ENCODE data around the gene PARD3. TPM values are rescaled to one million over a fixed set of nuclear protein-coding genes. Genes with fewer than 3 reads are reported as not detected.
"Not testable (repeated sequence)": the region's sequence is repeated elsewhere in the genome, so short reads cannot be mapped to it uniquely, and the experiment has no call there.

Gene PARD3
- total RNA-seq, 1 donor from 2014 or later, result 97.8 TPM

- no peak overlapping the region for H3K4me3 ChIP-seq (ENCODE audit: low read depth, low read length)
- DNase-seq (ENCODE audit: low read depth), result no peak
Measured at GRCh38 chr10:34801097-34801733, 13.9 kb downstream of the PARD3 start.

GRCh38 chr10:34800624-34801023, 14.5 kb downstream of the PARD3 start:
- no peak for DNase-seq (ENCODE audit: low read depth)
- TF ChIP-seq CTCF (conservative IDR thresholded peaks at IDR 0.05; ENCODE audit: low read depth, low read length), result no peak
- H3K4me3 ChIP-seq (ENCODE audit: low read depth, low read length), result no peak overlapping the region

More at GRCh38 chr10:34801097-34801733, 13.9 kb downstream of the PARD3 start:
- TF ChIP-seq CTCF (conservative IDR thresholded peaks at IDR 0.05; ENCODE audit: low read depth, low read length), result no peak

GRCh38 chr10:34798654-34799053, 16.4 kb downstream of the PARD3 start:
- no peak for TF ChIP-seq CTCF (conservative IDR thresholded peaks at IDR 0.05; ENCODE audit: low read depth, low read length)

GRCh38 chr10:34797155-34797554, 17.9 kb downstream of the PARD3 start:
- no peak for DNase-seq (ENCODE audit: low read depth)
- TF ChIP-seq CTCF (conservative IDR thresholded peaks at IDR 0.05; ENCODE audit: low read depth, low read length), result no peak
- H3K4me3 ChIP-seq (ENCODE audit: low read depth, low read length), result no peak overlapping the region

More at GRCh38 chr10:34798654-34799053, 16.4 kb downstream of the PARD3 start:
- H3K4me3 ChIP-seq (ENCODE audit: low read depth, low read length), result no peak overlapping the region
- no peak for DNase-seq (ENCODE audit: low read depth)

- no peak for DNase-seq (ENCODE audit: low read depth)
- no peak for TF ChIP-seq CTCF (conservative IDR thresholded peaks at IDR 0.05; ENCODE audit: low read depth, low read length)
- no peak overlapping the region for H3K4me3 ChIP-seq (ENCODE audit: low read depth, low read length)
Measured at GRCh38 chr10:34796133-34796532, 19.0 kb downstream of the PARD3 start.

- DNase-seq (ENCODE audit: low read depth), result no peak
- no peak for TF ChIP-seq CTCF (conservative IDR thresholded peaks at IDR 0.05; ENCODE audit: low read depth, low read length)
- no peak overlapping the region for H3K4me3 ChIP-seq (ENCODE audit: low read depth, low read length)
Measured at GRCh38 chr10:34795334-34795733, 19.8 kb downstream of the PARD3 start.

DNA sequence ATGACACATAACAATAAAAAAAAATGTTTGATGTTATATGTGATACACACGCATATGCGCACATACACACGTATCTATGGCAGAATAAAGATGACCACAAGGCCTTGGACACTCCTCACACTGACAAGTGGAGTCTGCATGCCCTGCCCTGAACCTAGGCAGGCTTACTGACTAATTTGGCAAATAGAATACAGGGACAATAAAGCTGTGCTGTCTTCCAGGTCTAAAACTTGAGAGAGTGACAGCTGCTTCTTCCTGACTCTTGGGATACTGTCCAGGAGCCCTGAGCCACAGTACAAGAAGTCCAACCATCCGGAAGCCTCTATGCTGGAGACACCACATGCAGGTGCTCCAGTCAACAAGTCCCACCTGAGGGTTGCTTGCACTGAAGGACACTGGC, 20.3 kb downstream of the PARD3 start:
- TF ChIP-seq CTCF (conservative IDR thresholded peaks at IDR 0.05; ENCODE audit: low read depth, low read length), result no peak
- no peak for DNase-seq (ENCODE audit: low read depth)
- H3K4me3 ChIP-seq (ENCODE audit: low read depth, low read length), result no peak overlapping the region

- H3K4me3 ChIP-seq (ENCODE audit: low read depth, low read length); DNase-seq (ENCODE audit: low read depth): not testable (repeated sequence)
Measured at GRCh38 chr10:34793581-34793980, 21.5 kb downstream of the PARD3 start.
